ENCODE data around the gene LTB4R2. TPM values are rescaled to one million over a fixed set of nuclear protein-coding genes. Genes with fewer than 3 reads are reported as not detected.

LTB4R2 gene, protein sequence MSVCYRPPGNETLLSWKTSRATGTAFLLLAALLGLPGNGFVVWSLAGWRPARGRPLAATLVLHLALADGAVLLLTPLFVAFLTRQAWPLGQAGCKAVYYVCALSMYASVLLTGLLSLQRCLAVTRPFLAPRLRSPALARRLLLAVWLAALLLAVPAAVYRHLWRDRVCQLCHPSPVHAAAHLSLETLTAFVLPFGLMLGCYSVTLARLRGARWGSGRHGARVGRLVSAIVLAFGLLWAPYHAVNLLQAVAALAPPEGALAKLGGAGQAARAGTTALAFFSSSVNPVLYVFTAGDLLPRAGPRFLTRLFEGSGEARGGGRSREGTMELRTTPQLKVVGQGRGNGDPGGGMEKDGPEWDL
- total RNA-seq (2021; fragmentation: NEBNext Ultra II Directional; extraction: Animal tissue kit (Norgen Biotek cat#: 25700)), result 1 to 10 TPM; 2.2 to 3.0 (median 2.3) TPM
- long read RNA-seq, partial matches to known transcripts, result 0 of 1 reads
- long read RNA-seq, other reads (novel, unspliced or antisense), result 1 of 1 reads

DNA sequence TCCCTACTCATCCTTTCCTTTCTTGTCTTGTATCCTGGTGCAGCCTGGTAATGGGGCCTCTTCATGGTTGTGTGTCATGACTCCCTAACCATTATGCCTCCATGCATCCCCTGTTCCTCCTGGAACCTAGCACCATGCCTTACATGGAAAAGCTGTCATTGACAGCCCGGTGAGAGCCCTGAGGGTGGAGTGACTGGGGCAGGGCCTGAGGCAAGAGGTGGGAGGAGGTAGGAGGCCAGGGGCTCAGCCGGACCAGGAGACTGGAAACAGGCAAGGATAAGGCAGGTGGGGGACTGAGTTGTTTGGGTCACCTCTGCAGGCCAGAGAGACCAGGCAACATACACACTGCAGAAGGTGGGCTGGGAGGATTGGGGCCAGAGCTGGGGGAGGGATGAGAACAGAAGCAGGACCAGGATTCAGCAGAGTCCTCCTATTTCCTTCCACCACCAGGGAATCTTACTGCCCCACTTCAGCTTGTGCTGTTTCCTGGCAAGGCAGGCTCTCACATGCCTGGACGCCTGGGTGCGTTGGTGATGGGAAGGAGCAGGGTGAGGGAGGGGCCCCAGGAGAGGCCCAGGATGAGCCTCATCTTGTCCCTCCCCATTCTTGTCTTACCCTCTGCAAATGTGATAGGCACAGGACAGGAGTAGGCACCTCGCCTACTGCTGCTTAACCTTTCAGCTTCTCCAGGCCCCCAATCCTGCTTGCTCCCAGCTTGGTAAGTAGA is at the start of gene LTB4R2:
TSS of gene LTB4R2 (plus strand) at position 603 of the 727 bp plus-strand sequence. CDS start 525 bp downstream, outside the sequence.
- no peak for TF ChIP-seq CTCF (IDR thresholded peaks at IDR 0.05)
- peaks cover 20% of the 10 kb centered on the region for H3K36me3 Mint-ChIP-seq (ENCODE audit: low read depth)
- H3K4me3 Mint-ChIP-seq, result no peak within 1 kb of the TSS; the same call in 1 of the 2 replicates
- H3K27me3 Mint-ChIP-seq (ENCODE audit: insufficient read depth), result peaks cover 4% of the 10 kb centered on the region
- H3K27ac Mint-ChIP-seq, result 0 out of 2 replicates have a peak within 1 kb of the TSS, but pooled peaks have one; percentile 43
- peaks cover 23% of the 10 kb centered on the region for H3K4me1 Mint-ChIP-seq (ENCODE audit: low read depth)
- H3K9me3 Mint-ChIP-seq, result no peaks in the 10 kb centered on the region
- no peak for DNase-seq

GRCh38 chr14:24260780-24261157 is 49.2 kb upstream of the LTB4R2 start:
- DNase-seq, result no peak
- H3K4me1 Mint-ChIP-seq (ENCODE audit: low read depth), result peaks cover 18% of the 10 kb centered on the region; the same call in 1 of the 2 replicates
- no peak overlapping the region for H3K4me3 Mint-ChIP-seq
- TF ChIP-seq CTCF (IDR thresholded peaks at IDR 0.05), result no peak
- no peaks in the 10 kb centered on the region for H3K9me3 Mint-ChIP-seq
- no peak overlapping the region for H3K27ac Mint-ChIP-seq
- no peaks in the 10 kb centered on the region for H3K36me3 Mint-ChIP-seq (ENCODE audit: low read depth)
- H3K27me3 Mint-ChIP-seq (ENCODE audit: insufficient read depth), result no peaks in the 10 kb centered on the region

DNA sequence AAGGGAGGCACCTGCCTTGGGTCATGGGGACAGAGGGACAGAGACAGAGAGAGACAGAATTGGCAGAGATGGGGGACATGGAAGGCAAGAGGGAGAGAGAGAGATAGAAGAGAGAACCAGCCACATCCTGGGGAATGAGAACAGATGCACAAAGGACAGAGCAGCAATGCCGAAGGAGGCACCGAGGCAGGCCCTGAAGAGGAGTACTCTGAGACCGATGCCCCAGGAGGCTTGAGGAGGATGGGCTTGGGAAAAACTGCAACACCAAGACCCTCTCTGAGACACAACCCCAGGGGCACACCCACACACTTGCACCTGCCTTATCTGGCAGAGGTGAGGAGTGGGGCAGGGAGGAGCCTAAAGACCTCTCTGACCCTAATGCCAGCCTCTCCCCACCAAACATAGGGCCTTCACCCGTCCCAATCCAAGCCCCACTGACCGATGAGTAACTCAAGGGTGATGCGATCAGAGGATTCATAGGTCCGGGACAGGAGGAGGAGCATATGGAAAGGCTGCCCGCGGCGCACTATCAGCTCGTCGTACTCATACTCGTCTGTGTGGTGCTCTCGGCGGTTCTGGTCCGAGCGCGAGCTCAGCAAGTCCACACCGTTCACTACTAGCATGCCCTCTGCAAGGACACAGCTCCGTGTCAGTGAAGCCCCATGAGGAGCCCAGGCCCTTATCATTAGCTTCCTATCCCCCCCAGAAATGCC is 48.5 kb upstream of the LTB4R2 start:
- Mint-ChIP-seq H3K4me1 (ENCODE audit: low read depth) (peaks cover 18% of the 10 kb centered on the region; the same call in 1 of the 2 replicates), H3K27me3 (ENCODE audit: insufficient read depth) (no peaks in the 10 kb centered on the region), H3K27ac (no peak overlapping the region), H3K9me3 (no peaks in the 10 kb centered on the region), H3K36me3 (ENCODE audit: low read depth) (no peaks in the 10 kb centered on the region), H3K4me3 (no peak overlapping the region)
- TF ChIP-seq CTCF (IDR thresholded peaks at IDR 0.05), result no peak
- DNase-seq, result no peak

DNA sequence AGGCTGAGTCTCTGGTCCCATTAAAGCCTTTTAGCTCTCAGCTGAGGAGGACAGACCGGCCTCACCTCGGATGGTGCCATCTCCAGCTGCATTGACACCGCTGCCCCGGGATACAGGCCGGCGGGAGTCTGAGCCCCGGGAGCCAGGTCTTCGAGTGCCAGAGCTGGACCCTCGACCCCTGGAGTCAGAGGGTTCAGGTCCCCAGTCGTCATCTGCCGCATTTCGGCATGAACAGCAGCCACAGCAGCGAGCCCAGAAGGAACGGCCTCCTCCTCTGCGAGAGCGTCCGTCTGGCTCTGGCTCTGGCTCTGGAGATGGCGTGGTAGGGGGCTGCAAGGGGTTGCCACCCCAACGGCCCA is 48.0 kb upstream of the LTB4R2 start:
- peaks cover 18% of the 10 kb centered on the region; the same call in 1 of the 2 replicates for H3K4me1 Mint-ChIP-seq (ENCODE audit: low read depth)
- no peak overlapping the region for H3K27ac Mint-ChIP-seq
- TF ChIP-seq CTCF (IDR thresholded peaks at IDR 0.05), result no peak
- H3K36me3 Mint-ChIP-seq (ENCODE audit: low read depth), result no peaks in the 10 kb centered on the region
- H3K4me3 Mint-ChIP-seq, result no peak overlapping the region
- no peak for DNase-seq
- no peaks in the 10 kb centered on the region for H3K27me3 Mint-ChIP-seq (ENCODE audit: insufficient read depth)
- H3K9me3 Mint-ChIP-seq, result no peaks in the 10 kb centered on the region
